Stimulated activated CD4-positive, alpha-beta T cell treated with anti-CD3 and anti-CD28 coated beads, Interleukin-1b, Interleukin-23, amount 100 ng/mL, for 4 hours (primary cell): ENCODE results near the gene ORC1.

ENCODE experiments used
- DNase-seq, 2 donors: peaks; one replicate each; pipeline ENCODE4 v3.0.0-alpha.2; 2020; ENCODE audit warnings: low read depth in 2 of 2

ORC1 gene

GRCh38 chr1:52343979-52344378, 60.2 kb downstream of the ORC1 start:
- DNase-seq: no peak

GRCh38 chr1:52341655-52342260, 62.5 kb downstream of the ORC1 start:
- DNase-seq: no peak

GRCh38 chr1:52337439-52337838, 66.8 kb downstream of the ORC1 start:
- no peak for DNase-seq

GRCh38 chr1:52334906-52335528, 69.2 kb downstream of the ORC1 start:
- DNase-seq: no peak

GRCh38 chr1:52332411-52332810, 71.8 kb downstream of the ORC1 start:
- DNase-seq: no peak

GRCh38 chr1:52328615-52329014, 75.6 kb downstream of the ORC1 start:
- DNase-seq: no peak

- DNase-seq: no peak
Measured at GRCh38 chr1:52325786-52326185, 78.4 kb downstream of the ORC1 start.

- DNase-seq: no peak
Measured at GRCh38 chr1:52323731-52324130, 80.5 kb downstream of the ORC1 start.
